ENCODE data around the gene AXDND1.
"Not testable (repeated sequence)": the region's sequence is repeated elsewhere in the genome, so short reads cannot be mapped to it uniquely, and the experiment has no call there.

AXDND1 gene

DNA sequence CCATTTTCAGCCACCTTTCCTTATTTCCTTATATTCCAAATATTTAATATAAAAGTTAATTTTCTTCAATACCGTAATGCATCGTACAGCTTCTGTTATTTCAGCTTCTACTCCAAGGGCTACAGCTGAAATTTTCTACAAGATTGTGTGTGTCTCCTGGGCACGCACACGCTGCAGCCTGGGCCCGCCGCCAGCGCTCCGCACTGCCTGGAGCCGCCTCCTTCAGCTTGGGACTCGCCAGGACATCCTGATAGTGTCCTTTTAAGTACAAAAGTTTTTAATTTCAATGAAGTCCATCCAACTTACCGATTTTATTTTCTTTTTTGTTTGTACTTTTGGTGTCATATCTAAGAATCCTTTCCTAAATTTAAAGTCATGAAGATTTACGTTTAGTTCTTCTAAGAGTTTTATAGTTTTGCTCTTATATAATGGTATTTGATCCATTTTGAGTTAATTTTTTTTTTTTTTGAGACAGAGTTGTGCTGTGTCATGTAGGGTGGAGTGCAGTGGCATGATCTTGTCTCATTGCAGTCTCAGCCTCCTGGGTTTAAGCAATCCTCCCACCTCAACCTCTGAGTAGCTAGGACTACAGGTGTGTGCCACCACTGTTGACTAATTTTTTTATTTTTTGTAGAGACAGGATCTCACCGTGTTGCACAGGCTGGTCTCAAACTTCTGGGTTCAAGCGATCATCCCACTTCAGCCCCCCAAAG lies 82.8 kb downstream of the AXDND1 start:
- POLR2A ChIA-PET (ENCODE audit: low non-redundant PET): no interaction called here
- CTCF ChIA-PET: interaction anchor here (0.7 kb wide), 1 partner anchor 389 kb away, joined by 3 read pairs; no protein-coding TSS in a partner anchor
- DNase-seq (ENCODE audit: low spot score): no peak

DNA sequence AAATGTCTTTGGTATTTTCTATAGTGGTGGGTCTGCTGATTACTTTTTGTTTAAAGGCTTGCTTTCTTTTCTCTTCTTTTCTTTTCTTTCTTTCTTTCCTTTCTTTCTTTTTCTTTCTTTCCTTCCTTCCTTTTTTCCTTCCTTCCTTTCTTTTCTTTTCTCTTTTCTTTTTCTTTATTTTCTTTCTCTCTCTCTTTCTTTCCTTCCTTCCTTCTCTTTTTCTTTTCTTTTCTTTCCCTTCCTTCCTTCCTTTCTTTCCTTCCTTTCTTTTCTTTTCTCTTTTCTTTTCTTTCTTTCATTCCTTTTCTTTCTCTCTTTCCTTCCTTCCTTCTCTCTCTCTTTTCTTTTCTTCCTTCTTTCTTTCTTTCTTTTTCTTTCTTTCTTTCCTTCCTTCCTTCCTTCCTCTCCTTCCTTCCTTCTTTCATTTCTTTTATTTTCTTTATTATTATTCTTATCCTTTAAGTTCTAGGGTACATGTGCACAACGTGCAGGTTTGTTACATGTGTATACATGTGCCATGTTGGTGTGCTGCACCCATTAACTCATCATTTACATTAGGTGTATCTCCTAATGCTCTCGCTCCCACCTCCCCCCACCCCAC lies 93.9 kb downstream of the AXDND1 start:
- H3K27ac ChIP-seq; CTCF ChIA-PET; DNase-seq (ENCODE audit: low spot score); POLR2A ChIA-PET (ENCODE audit: low non-redundant PET): not testable (repeated sequence)

More for the DNA sequence above, 82.8 kb downstream of the AXDND1 start:
- H3K27ac ChIP-seq: no peak overlapping the region
- TF ChIP-seq, protein P1, sequence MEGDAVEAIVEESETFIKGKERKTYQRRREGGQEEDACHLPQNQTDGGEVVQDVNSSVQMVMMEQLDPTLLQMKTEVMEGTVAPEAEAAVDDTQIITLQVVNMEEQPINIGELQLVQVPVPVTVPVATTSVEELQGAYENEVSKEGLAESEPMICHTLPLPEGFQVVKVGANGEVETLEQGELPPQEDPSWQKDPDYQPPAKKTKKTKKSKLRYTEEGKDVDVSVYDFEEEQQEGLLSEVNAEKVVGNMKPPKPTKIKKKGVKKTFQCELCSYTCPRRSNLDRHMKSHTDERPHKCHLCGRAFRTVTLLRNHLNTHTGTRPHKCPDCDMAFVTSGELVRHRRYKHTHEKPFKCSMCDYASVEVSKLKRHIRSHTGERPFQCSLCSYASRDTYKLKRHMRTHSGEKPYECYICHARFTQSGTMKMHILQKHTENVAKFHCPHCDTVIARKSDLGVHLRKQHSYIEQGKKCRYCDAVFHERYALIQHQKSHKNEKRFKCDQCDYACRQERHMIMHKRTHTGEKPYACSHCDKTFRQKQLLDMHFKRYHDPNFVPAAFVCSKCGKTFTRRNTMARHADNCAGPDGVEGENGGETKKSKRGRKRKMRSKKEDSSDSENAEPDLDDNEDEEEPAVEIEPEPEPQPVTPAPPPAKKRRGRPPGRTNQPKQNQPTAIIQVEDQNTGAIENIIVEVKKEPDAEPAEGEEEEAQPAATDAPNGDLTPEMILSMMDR (conservative IDR thresholded peaks at IDR 0.05; ENCODE audit: low read depth): no peak

DNA sequence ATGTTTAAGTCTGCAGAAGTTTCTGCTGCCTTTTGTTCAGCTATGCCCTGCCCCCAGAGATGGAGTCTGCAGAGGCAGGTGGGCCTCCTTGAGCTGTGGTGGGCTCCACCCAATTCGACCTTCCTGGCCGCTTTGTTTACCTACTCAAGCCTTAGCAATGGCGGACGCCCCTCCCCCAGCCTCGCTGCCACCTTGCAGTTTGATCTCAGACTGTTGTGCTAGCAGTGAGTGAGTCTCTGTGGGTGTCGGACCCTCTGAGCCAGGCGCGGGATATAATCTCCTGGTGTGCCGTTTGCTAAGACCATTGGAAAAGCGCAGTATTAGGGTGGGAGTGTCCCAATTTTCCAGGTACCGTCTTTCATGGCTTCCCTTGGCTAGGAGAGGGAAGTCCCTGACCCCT lies 99.9 kb downstream of the AXDND1 start:
- H3K27ac ChIP-seq; CTCF ChIA-PET; POLR2A ChIA-PET (ENCODE audit: low non-redundant PET); DNase-seq (ENCODE audit: low spot score): not testable (repeated sequence)

DNA sequence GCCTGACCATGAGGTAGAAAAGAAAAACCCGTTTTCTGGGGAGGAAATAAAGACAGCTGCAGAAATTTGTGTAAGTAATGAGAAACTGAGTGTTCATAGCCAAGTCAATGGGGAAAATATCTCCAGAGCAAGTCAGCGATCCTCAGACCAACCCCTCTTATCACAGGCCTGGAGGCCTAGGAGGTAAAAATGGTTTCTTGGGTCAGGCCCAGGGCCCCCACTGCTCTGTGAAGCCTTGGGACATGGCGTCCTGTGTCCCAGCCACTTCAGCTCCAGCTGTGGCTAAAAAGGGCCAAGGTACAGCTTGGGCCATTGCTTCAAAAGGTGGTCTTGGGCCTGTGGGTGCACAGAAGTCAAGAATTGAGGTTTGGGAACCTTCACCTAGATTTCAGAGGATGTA lies 108.9 kb downstream of the AXDND1 start:
- TF ChIP-seq, protein P1 (conservative IDR thresholded peaks at IDR 0.05; ENCODE audit: low read depth): no peak
- DNase-seq (ENCODE audit: low spot score): no peak
- H3K27ac ChIP-seq: no peak overlapping the region
- POLR2A ChIA-PET (ENCODE audit: low non-redundant PET): no interaction called here
- CTCF ChIA-PET: no interaction called here

DNA sequence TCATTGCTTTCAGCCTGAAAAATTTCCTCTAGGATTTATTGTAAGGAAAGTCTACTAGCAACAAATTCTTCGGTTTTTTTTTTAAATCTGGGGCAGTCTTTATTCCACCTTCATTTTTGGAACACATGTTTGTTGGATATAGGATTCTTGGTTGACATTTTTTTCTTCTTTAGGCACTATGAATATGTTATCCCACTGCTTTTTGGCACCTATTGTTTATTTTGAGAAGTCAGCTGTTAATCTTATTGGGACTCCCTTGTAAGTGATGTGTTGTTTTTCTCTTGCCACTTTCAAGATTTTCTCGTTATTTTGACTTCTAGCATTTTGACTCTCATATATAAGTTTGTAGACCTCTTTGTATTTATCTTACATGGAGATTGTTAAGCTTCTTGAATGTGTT lies 110.7 kb downstream of the AXDND1 start:
- ChIA-PET CTCF (no interaction called here), POLR2A (ENCODE audit: low non-redundant PET) (no interaction called here)
- TF ChIP-seq, protein P1 (conservative IDR thresholded peaks at IDR 0.05; ENCODE audit: low read depth): no peak
- DNase-seq (ENCODE audit: low spot score): no peak
- H3K27ac ChIP-seq: no peak overlapping the region

DNA sequence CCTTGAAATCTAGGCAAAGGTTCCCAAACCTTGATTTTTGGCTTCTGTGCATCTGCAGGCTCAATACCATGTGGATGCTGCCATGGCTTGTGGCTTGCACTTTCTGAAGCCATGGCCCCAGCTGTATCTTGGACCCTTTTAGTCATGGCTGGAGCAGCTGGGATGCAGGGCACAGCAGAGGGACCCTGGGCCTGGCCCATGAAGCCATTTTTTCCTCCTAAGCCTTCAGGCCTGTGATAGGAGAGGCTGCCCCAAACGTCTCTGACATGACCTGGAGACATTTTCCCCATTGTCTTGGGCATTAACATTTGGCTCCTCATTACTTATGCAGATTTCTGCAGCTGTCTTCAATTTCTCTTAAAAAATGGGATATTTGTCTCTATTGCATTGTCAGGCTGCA lies 112.6 kb downstream of the AXDND1 start:
- DNase-seq (ENCODE audit: low spot score): no peak
- TF ChIP-seq, protein P1 (conservative IDR thresholded peaks at IDR 0.05; ENCODE audit: low read depth): no peak
- ChIA-PET POLR2A (ENCODE audit: low non-redundant PET) (no interaction called here), CTCF (no interaction called here)
- no peak overlapping the region for H3K27ac ChIP-seq

DNA sequence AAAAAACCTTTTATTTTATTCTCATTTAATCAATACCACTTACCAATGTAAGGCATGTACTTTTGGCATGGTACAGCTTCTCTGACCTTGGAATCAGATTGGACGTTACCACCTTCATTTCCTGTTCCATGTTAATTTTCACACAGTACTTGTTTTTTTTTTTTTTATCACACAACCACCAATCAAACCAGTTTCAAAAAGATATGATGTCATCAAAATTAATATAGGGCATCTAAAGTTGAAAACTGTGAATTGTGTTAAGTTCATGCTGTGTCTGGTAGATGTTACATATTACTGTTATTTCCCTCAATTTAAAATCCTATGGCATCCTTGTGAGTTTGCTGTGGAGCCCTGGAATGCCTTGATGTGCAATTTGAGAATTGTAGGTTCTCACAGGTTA lies 124.8 kb downstream of the AXDND1 start:
- POLR2A ChIA-PET (ENCODE audit: low non-redundant PET): no interaction called here
- H3K27ac ChIP-seq: no peak overlapping the region
- DNase-seq (ENCODE audit: low spot score): no peak
- TF ChIP-seq, protein P1 (conservative IDR thresholded peaks at IDR 0.05; ENCODE audit: low read depth): no peak
- CTCF ChIA-PET: no interaction called here
